Esophagus squamous epithelium (tissue), 5 donors: ENCODE measurements around the gene DOK1. TPM values are rescaled to one million over a fixed set of nuclear protein-coding genes. Genes with fewer than 3 reads are reported as not detected.

ENCODE experiments used
- DNase-seq: peaks from one replicate; lab custom pipeline; 2025; lab: John Stamatoyannopoulos, UW
- H3K27ac ChIP-seq, 4 donors: fragments of 200-600 bp; sonication (generic); one replicate each; pipeline ENCODE4 v1.5.1; 2016 to 2019; ENCODE audit warnings: mild to moderate bottlenecking in 1 of 4
- H3K27me3 ChIP-seq, 4 donors: fragments of 200-600 bp; sonication (generic); 1 replicate in 3 of 4; 2 replicates in 1 of 4; pipeline versions ENCODE4 v1.5.1 to v1.6.0; 2017 to 2021; ENCODE audit warnings: antibody characterized with exemption in 1 of 4
- H3K36me3 ChIP-seq, 3 donors: fragments of 200-600 bp; sonication (generic); one replicate each; pipeline ENCODE4 v1.5.1; 2016 to 2019
- H3K4me1 ChIP-seq, 3 donors: fragments of 200-600 bp; sonication (generic); one replicate each; pipeline ENCODE4 v1.5.1; 2017 to 2019
- H3K4me3 ChIP-seq, 4 donors: fragments of 200-600 bp; sonication (generic); 1 replicate in 3 of 4; 2 replicates in 1 of 4; pipeline ENCODE4 v1.5.1; 2016 to 2019; ENCODE audit warnings: mild to moderate bottlenecking in 2 of 4, moderate library complexity in 1 of 4
- H3K9me3 ChIP-seq, 3 donors: fragments of 200-600 bp; sonication (generic); one replicate each; pipeline ENCODE4 v1.5.1; 2016 to 2019
- CTCF ChIP-seq, 6 experiments: fragments of 450-650 bp in 4 of 6; fragments of 200-600 bp in 2 of 6; sonication (generic) in 2 of 6; IDR thresholded peaks; one replicate each; pipeline ENCODE4 v1.5.1; 2016 to 2019; ENCODE audit warnings: antibody characterized with exemption in 6 of 6, mild to moderate bottlenecking in 4 of 6, moderate library complexity in 4 of 6
- POLR2A ChIP-seq, 4 donors: fragments of 450-650 bp; IDR thresholded peaks; one replicate each; pipeline ENCODE4 v1.6.1; 2017; ENCODE audit warnings: antibody characterized with exemption in 4 of 4, mild to moderate bottlenecking in 4 of 4, moderate library complexity in 3 of 4
- WGBS, 2 donors: methylation state at CpG; one replicate each; pipeline ENCODE4 v1.1.5; 2018; 5-methylcytosine and 5-hydroxymethylcytosine counted together
- intact Hi-C: fragments of 100-400 bp; cut with DNase I; formaldehyde crosslinking; loops from one replicate; pipeline ENCODE4 v1.15.0; 2022
- total RNA-seq, 4 donors: library from RNA; depleted of rRNA; stranded (reverse); fragments of >200 nt; gene quantifications; one replicate each; pipeline ENCODE4 v1.1.0, GENCODE V29; 2016
- donor health status: DM: yes; HTN: yes; CAD: no.

The DOK1 gene
- total RNA-seq, 4 donors from 2014 or later, result 0.88 to 6.7 (median 3.0) TPM; not detected in 1

- 60 to 67% methylated on average over 16 to 19 of the region's 27 CpGs for WGBS, 2 donors
- peaks cover 0 to 8% (median 0%) of the 10 kb centered on the region in 3 donors for H3K36me3 ChIP-seq
- H3K27me3 ChIP-seq, result peaks cover 0 to 53% (median 0%) of the 10 kb centered on the region in 4 donors
- H3K4me3 ChIP-seq, result peak overlapping the region; percentile 45 to 70 (median 65)
- DNase-seq, result no peak
- peak overlapping the region; percentile 73 to 89 (median 82) for H3K27ac ChIP-seq
- intact Hi-C loops, result no loop called here
- H3K4me1 ChIP-seq, result peaks cover 14 to 54% (median 26%) of the 10 kb centered on the region in 3 donors
- no peaks in the 10 kb centered on the region for H3K9me3 ChIP-seq
- no peak for TF ChIP-seq POLR2A (IDR thresholded peaks at IDR 0.05)
- TF ChIP-seq CTCF (IDR thresholded peaks at IDR 0.05), result no peak
These were observed 1.4 kb upstream of the DOK1 start for GRCh38 chr2:74552914-74553811.

GRCh38 chr2:74554820-74555531, 456 bp downstream of the DOK1 start:
- TF ChIP-seq CTCF (IDR thresholded peaks at IDR 0.05) (no peak), POLR2A (IDR thresholded peaks at IDR 0.05) (no peak)
- Histone ChIP-seq H3K4me1 (peaks cover 8 to 35% (median 10%) of the 10 kb centered on the region in 3 donors), H3K4me3 (peak overlapping the region; percentile 45 to 70 (median 65)), H3K36me3 (peaks cover 0 to 8% (median 0%) of the 10 kb centered on the region in 3 donors), H3K27me3 (peaks cover 0 to 38% (median 0%) of the 10 kb centered on the region in 4 donors), H3K27ac (peak overlapping the region; percentile 73 to 89 (median 82)), H3K9me3 (no peaks in the 10 kb centered on the region)
- 0% methylated on average over 1 to 5 of the region's 58 CpGs for WGBS, 2 donors
- intact Hi-C loops, result no loop called here
- no peak for DNase-seq

- Histone ChIP-seq H3K27me3 (peaks cover 0 to 40% (median 0%) of the 10 kb centered on the region in 4 donors), H3K4me1 (peaks cover 8 to 35% (median 10%) of the 10 kb centered on the region in 3 donors), H3K9me3 (no peaks in the 10 kb centered on the region), H3K27ac (peak overlapping the region in 3 of 4 donors; percentile 77 to 89 (median 88)), H3K4me3 (peak overlapping the region; percentile 45 to 70 (median 65)), H3K36me3 (peaks cover 0 to 8% (median 0%) of the 10 kb centered on the region in 3 donors)
- DNase-seq, result no peak
- 73 to 87% methylated on average over 6 to 11 of the region's 17 CpGs for WGBS, 2 donors
- no peak for TF ChIP-seq POLR2A (IDR thresholded peaks at IDR 0.05)
- no peak for TF ChIP-seq CTCF (IDR thresholded peaks at IDR 0.05)
- intact Hi-C loops, result no loop called here
These were observed 1.1 kb downstream of the DOK1 start for GRCh38 chr2:74555610-74556103.

GRCh38 chr2:74556159-74556558, 1.6 kb downstream of the DOK1 start:
- Histone ChIP-seq H3K27ac (peak overlapping the region in 2 of 4 donors; percentile 88 to 89), H3K27me3 (peaks cover 0 to 42% (median 0%) of the 10 kb centered on the region in 4 donors), H3K4me3 (peak overlapping the region in 2 of 4 donors; percentile 67 to 70), H3K36me3 (peaks cover 0 to 8% (median 0%) of the 10 kb centered on the region in 3 donors), H3K4me1 (peaks cover 8 to 35% (median 10%) of the 10 kb centered on the region in 3 donors), H3K9me3 (no peaks in the 10 kb centered on the region)
- no peak for DNase-seq
- WGBS, 2 donors, result 66 to 86% methylated on average over 9 of the region's 14 CpGs
- TF ChIP-seq POLR2A (IDR thresholded peaks at IDR 0.05) (no peak), CTCF (IDR thresholded peaks at IDR 0.05) (no peak)
- intact Hi-C loops, result no loop called here
